Fibroblast of lung (primary cell): ENCODE data around the gene GPATCH3. TPM values are rescaled to one million over a fixed set of nuclear protein-coding genes. Genes with fewer than 3 reads are reported as not detected.
A peak's percentile ranks its signal among the peaks of the same experiment; 100 is the strongest.

Source experiments
- DNase-seq, 2 donors: peaks; one replicate each; pipeline versions ENCODE4 v3.0.0 to v3.0.0-alpha.2; 2010; ENCODE audit warnings: low read depth in 2 of 2
- H2AFZ ChIP-seq: 2 replicates; pipeline ENCODE4 v1.5.1; 2012; ENCODE audit warnings: low read length, control low read depth, inconsistent platforms
- H3K27ac ChIP-seq: 2 replicates; pipeline ENCODE4 v1.5.1; 2011; ENCODE audit warnings: low read length, control low read depth; ENCODE audit not compliant: insufficient read depth
- H3K27me3 ChIP-seq: 2 replicates; pipeline ENCODE4 v1.5.1; 2011; ENCODE audit warnings: mild to moderate bottlenecking, low read length; ENCODE audit not compliant: control insufficient read depth, insufficient read depth
- H3K36me3 ChIP-seq: 2 replicates; pipeline ENCODE4 v1.5.1; 2011; ENCODE audit warnings: low read length; ENCODE audit not compliant: control insufficient read depth, insufficient read depth
- H3K4me1 ChIP-seq: 2 replicates; pipeline ENCODE4 v1.5.1; 2011; ENCODE audit warnings: low read length; ENCODE audit not compliant: control insufficient read depth, insufficient read depth; ENCODE audit errors: extremely low read depth
- H3K4me2 ChIP-seq: 2 replicates; pipeline ENCODE4 v1.5.1; 2011; ENCODE audit warnings: low read length, control low read depth; ENCODE audit not compliant: insufficient read depth; ENCODE audit errors: extremely low read depth
- H3K4me3 ChIP-seq, 4 experiments: fragments of 200-600 bp in 1 of 4; sonication (generic) in 1 of 4; replicated peaks in 1 of 4; 2 replicates each; pipeline ENCODE4 v1.5.1; 2011 to 2016; ENCODE audit warnings: low read length in 4 of 4, low read depth in 3 of 4, mild to moderate bottlenecking in 3 of 4, control low read depth in 2 of 4, inconsistent platforms in 1 of 4, mixed read lengths in 1 of 4; ENCODE audit not compliant: insufficient read depth in 1 of 4; ENCODE audit errors: control extremely low read depth in 1 of 4
- H3K79me2 ChIP-seq: 2 replicates; pipeline ENCODE4 v1.5.1; 2012; ENCODE audit warnings: mild to moderate bottlenecking, low read length, inconsistent platforms; ENCODE audit not compliant: control insufficient read depth, insufficient read depth
- H3K9ac ChIP-seq: 2 replicates; pipeline ENCODE4 v1.5.1; 2011; ENCODE audit warnings: mild to moderate bottlenecking, low read length, control low read depth; ENCODE audit not compliant: insufficient read depth
- H3K9me3 ChIP-seq: 2 replicates; pipeline ENCODE4 v1.5.1; 2012; ENCODE audit warnings: low read depth, low read length; ENCODE audit not compliant: control insufficient read depth, insufficient read depth
- H4K20me1 ChIP-seq: 2 replicates; pipeline ENCODE4 v1.5.1; 2011; ENCODE audit warnings: low read length; ENCODE audit not compliant: control insufficient read depth, insufficient read depth; ENCODE audit errors: extremely low read depth
- CTCF ChIP-seq, 2 donors: IDR thresholded peaks in 1 of 2; conservative IDR thresholded peaks in 1 of 2; 1 replicate in 1 of 2; 2 replicates in 1 of 2; pipeline ENCODE4 v1.5.1; 2011 to 2012; ENCODE audit warnings: low read length in 2 of 2, control low read depth in 1 of 2, inconsistent platforms in 1 of 2, low read depth in 1 of 2, mild to moderate bottlenecking in 1 of 2
- EZH2 ChIP-seq: IDR thresholded peaks from 2 replicates; pipeline ENCODE4 v1.5.1; 2012; ENCODE audit warnings: low read length, control low read depth, mild to moderate bottlenecking; ENCODE audit errors: missing control alignments
- polyA plus RNA-seq, 2 donors: library from polyadenylated mRNA; depleted of rRNA in 1 of 2; stranded (reverse) in 1 of 2; unstranded in 1 of 2; fragments of >200 nt; gene quantifications; 2 replicates each; pipeline ENCODE4 v1.2.1, GENCODE V29; 2011 to 2012; ENCODE audit warnings: missing spikeins in 1 of 2
- total RNA-seq: library from RNA; depleted of rRNA; stranded (reverse); fragments of >200 nt; gene quantifications from 2 replicates; pipeline ENCODE4 v1.2.1, GENCODE V29; 2014

GPATCH3 gene
- total and polyA plus RNA-seq, 2 donors (not counting 1 experiment from before 2014, with no cell fraction given) = 4.9 to 11.4 TPM

- no peaks in the 10 kb centered on the region for H3K9me3 ChIP-seq
- peaks cover 24% of the 10 kb centered on the region for H3K36me3 ChIP-seq
- H3K27ac ChIP-seq = peak overlapping the region; percentile 49
- H3K4me1 ChIP-seq = peaks cover 14% of the 10 kb centered on the region
- H3K79me2 ChIP-seq = no peaks in the 10 kb centered on the region
- no peaks in the 10 kb centered on the region for H3K27me3 ChIP-seq
- TF ChIP-seq CTCF (conservative IDR thresholded peaks at IDR 0.05 in 1 of 2, IDR thresholded peaks at IDR 0.05 in 1 of 2; ENCODE audit: low read depth in 1 of 2, low read length in 2 of 2) (no peak), EZH2 (no peak)
- no peak for DNase-seq
- H3K4me2 ChIP-seq = no peak overlapping the region
- H3K4me3 ChIP-seq = no peak overlapping the region
- no peak overlapping the region for H3K9ac ChIP-seq
- H4K20me1 ChIP-seq = no peaks in the 10 kb centered on the region
- H2AFZ ChIP-seq = no peak overlapping the region
Measured at GRCh38 chr1:26853600-26853999, 46.7 kb downstream of the GPATCH3 start.

- peak overlapping the region; percentile 49 for H3K27ac ChIP-seq
- DNase-seq = peak; percentile 70 to 82
- H3K27me3 ChIP-seq = no peaks in the 10 kb centered on the region
- H2AFZ ChIP-seq = no peak overlapping the region
- no peaks in the 10 kb centered on the region for H3K9me3 ChIP-seq
- TF ChIP-seq EZH2 (no peak), CTCF (conservative IDR thresholded peaks at IDR 0.05 in 1 of 2, IDR thresholded peaks at IDR 0.05 in 1 of 2; ENCODE audit: low read depth in 1 of 2, low read length in 2 of 2) (peak; percentile 87 to 94)
- H3K36me3 ChIP-seq = peaks cover 24% of the 10 kb centered on the region
- H3K79me2 ChIP-seq = no peaks in the 10 kb centered on the region
- H3K9ac ChIP-seq = no peak overlapping the region
- peaks cover 17% of the 10 kb centered on the region for H3K4me1 ChIP-seq
- no peaks in the 10 kb centered on the region for H4K20me1 ChIP-seq
- no peak overlapping the region for H3K4me3 ChIP-seq
- no peak overlapping the region for H3K4me2 ChIP-seq
Measured at GRCh38 chr1:26853156-26853555, 47.1 kb downstream of the GPATCH3 start.

DNA sequence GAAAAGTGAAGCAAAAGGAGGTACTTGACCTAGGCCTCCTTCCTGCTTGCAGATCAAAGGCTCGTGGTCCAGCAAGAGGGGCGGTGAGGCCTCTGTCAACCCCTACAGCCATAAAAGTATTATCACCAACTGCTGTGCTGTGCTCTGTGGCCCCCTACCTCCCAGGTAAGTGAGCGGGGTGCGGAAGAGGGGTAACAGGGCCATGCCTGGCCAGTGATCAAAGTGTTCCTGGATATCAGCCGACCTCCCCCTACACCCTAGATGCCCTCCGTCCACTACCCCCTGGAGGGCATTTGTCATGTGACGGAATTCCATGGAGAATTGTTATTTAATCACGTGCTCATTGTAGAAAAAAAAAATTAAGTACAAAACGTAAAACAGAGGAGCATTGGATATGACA lies 47.6 kb downstream of the GPATCH3 start:
- no peaks in the 10 kb centered on the region for H3K27me3 ChIP-seq
- no peak for DNase-seq
- H3K27ac ChIP-seq = no peak overlapping the region
- H3K4me1 ChIP-seq = peaks cover 17% of the 10 kb centered on the region
- H3K9ac ChIP-seq = no peak overlapping the region
- no peaks in the 10 kb centered on the region for H3K9me3 ChIP-seq
- TF ChIP-seq EZH2 = no peak
- H3K4me3 ChIP-seq = no peak overlapping the region
- no peak overlapping the region for H2AFZ ChIP-seq
- H3K36me3 ChIP-seq = peaks cover 24% of the 10 kb centered on the region
- no peaks in the 10 kb centered on the region for H3K79me2 ChIP-seq
- H3K4me2 ChIP-seq = no peak overlapping the region
- no peaks in the 10 kb centered on the region for H4K20me1 ChIP-seq
